T-helper 2 cell treated with Interferon-gamma antibody and Interleukin-4, amounts not matched to agents 100 ng/mL and 5 ng/mL, for 36 hours (primary cell): ENCODE measurements around the gene STXBP1. TPM values are rescaled to one million over a fixed set of nuclear protein-coding genes. Genes with fewer than 3 reads are reported as not detected.

Source experiments
- intact Hi-C: fragments of 100-400 bp; cut with micrococcal nuclease; formaldehyde crosslinking; loops from one replicate; pipeline ENCODE4 v1.15.1; 2023
- total RNA-seq: library from RNA; stranded (reverse); gene quantifications from 2 replicates; pipeline ENCODE4 v1.2.3, GENCODE V29; 2022

Gene STXBP1
- total RNA-seq, 1 donor from 2014 or later: 23.9 TPM

DNA sequence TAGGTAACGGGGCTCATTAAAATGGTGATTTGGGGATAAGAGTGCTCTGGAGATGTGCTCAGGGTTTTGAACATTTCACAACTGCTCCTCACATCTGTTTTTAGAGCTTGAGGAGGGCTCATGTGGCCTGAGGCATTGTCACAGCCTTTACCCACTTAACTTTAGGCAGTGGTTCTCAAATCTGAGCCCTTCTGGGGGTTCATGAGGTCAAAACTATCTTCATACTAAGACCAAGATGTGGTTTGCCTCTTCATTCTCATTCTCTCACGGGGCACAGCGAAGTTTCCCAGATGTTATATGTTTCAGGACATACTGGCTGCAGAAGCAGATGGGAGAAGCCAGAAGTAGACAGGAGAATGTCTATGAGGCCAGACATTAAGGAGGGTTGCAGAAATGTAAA, 38.4 kb downstream of the STXBP1 start:
- intact Hi-C loops: no loop called here

DNA sequence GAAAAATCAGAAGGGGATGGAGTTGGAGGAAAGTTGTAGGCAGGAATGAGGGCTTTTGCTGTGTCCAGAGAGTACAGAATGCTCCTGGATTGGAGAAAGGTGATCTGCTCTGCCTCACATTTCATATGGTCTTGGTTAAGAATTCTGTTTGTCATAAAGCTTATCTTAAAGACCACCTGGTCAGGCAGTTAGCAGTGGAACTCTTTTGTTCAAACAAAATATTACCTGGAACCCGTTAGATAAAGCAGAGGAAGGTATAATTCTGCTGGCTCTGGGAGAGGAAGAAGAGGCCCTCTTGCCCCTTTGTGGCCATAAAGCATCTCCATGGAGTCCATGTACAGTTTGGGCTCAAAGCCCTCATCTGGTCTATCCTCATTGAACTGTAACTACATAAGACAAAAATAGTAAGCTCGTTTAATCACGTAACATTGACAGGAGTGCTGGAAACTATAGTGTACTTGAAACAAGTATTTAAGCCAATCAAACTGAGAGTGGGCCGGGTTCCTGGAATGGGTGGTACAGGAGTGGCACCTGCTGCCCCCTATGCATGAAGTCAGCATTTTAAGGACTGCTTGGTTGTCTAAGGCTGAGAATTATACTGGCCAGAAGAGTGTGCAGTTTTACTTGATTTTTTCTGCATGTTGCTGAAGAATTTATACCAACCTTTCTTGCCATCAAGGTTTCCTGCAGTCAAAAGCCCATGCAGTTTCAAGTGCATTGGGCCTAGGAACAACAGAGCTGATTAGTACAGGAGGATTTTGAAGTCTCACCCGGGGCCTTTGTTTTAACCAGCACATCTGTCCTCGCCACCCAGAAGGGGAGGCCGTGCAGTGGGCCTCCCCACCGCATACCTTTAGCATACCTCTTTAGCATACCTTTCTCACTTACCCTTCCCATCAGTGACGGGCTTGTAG, 39.9 kb downstream of the STXBP1 start:
- intact Hi-C loops: no loop called here

DNA sequence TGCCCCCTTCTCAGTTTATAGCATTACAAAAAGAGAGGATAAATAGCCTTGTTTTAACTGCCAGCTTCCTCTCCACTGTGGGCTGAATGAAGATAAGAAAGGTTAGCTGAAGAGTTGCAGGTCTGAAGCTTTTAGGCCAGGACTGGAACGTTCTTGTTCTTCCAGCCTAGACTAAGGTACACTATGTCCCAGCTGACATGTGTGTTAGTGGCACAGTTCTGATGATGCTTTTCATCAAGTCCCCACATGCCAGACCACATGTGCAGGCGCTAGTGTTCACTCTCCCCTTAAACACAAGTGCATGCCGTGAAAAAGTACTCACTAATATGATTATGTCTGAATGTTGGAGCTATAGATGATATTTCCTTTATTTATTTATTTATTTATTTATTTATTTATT, 40.7 kb downstream of the STXBP1 start:
- intact Hi-C loops: no loop called here

DNA sequence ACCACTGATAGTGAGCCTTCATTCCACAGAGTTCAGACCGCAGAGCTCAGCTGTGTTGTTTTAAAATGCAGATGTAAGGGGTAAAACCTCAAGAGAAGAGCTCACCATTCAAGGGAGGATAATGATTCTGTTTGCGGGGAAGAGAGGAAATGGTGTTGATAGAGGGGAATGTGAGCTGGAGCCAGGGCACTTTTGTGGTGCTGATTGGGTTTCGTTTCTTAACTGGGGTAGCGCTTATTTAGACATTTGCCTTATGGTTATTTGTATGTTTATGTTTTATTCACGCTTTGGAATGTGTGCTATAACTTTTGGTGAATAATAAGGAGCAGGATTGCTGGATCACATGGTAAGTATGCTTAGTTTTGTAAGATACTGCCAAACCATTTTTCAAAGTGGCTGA, 42.5 kb downstream of the STXBP1 start:
- intact Hi-C loops: no loop called here

DNA sequence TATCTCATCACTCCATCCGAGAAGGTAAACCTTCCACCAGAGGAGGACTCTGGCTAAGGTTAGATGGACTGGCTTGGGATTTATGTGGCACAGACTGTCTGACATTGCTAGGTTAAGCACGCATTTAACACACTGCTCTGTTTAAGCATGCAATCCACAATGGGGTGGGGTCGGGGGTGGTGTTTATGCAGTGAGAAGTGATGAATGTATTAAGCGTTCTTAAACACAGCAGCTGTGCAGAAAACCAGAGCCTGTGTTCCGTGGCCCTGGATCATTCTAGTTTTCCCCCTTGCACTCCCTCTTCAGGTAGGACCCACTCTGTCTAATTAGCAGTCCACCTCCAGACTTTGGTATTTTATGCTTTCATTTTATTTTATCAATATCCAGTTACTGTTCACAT, 46.4 kb downstream of the STXBP1 start:
- intact Hi-C loops: no loop called here

DNA sequence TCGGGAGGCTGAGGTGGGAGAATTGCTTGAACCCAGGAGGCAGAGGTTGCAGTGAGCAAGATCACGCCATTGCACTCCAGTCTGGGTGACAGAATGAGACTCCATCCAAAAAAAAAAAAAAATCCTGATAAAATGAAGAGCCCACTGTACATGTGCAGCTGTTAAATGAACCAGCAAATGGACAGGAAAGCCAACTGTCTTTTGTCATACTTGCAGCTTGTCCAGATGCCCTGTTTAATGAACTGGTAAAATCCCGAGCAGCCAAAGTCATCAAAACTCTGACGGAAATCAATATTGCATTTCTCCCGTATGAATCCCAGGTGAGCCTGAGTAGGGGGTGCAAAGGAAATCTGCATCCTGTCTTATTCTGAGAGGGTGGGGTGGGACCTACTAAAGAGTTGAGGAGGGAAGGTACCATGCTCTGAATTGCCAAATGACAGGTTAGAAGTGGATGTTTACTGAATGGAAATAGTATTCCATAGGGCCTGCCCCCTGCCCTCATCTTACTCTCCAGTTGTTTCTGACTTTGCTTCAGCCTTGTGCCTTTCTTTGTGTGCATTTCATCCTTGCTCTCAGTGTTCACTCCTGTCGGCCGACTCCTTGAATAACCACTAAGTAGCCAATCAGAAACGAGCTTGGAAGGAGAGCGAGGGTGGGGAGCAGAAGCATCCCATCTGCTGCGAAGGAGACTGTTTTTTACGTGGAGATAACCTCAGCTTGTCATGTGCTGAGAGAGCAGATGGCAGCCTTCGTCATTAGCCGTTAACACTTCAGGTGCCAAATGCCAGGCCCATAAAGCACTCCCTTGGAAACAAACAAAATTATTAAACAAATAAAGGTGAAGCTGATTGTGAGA, 49.0 kb downstream of the STXBP1 start:
- intact Hi-C loops: no loop called here

DNA sequence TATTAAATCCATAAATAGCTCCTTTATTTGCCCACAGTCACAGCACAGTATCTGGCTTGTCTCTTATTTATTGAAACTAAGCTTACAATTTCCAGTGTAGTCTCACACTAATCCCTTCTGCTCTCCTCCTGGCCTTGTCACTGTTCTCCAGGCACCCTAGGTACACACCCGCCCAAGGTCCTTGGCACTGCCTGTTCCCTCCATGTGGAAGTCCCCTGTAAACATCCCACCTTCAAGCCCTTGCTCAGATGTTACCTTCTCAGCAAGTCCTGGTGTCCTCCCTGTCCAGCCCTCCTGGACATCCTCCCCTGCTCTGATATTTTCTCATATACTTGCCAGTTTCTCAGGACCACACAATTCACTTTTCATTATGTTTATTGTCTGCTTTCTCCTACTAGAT, 50.5 kb downstream of the STXBP1 start:
- intact Hi-C loops: no loop called here

- intact Hi-C loops: no loop called here
These were observed 52.2 kb downstream of the STXBP1 start for GRCh38 chr9:127664324-127664677.

GRCh38 chr9:127664678-127665507, 52.8 kb downstream of the STXBP1 start:
- intact Hi-C loops: no loop called here

GRCh38 chr9:127667127-127667844, 55.2 kb downstream of the STXBP1 start:
- intact Hi-C loops: no loop called here

DNA sequence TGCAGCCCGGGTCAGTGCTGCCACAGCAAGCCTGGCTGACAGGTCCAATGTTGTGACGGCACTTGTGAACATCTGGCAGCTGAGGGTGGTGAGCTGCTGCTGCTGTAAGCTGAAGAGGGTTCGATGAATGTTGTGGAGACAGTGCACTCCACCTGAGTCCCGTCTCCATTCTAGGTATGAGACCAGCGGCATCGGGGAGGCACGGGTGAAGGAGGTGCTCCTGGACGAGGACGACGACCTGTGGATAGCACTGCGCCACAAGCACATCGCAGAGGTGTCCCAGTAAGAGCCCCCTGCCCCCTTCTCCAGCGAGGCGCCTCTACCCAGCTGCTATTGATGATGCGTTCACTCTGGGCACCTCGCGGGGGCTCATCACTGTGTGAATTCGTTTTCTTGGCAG, 55.8 kb downstream of the STXBP1 start:
- intact Hi-C loops: no loop called here

GRCh38 chr9:127673234-127673633, 61.2 kb downstream of the STXBP1 start:
- intact Hi-C loops: no loop called here

DNA sequence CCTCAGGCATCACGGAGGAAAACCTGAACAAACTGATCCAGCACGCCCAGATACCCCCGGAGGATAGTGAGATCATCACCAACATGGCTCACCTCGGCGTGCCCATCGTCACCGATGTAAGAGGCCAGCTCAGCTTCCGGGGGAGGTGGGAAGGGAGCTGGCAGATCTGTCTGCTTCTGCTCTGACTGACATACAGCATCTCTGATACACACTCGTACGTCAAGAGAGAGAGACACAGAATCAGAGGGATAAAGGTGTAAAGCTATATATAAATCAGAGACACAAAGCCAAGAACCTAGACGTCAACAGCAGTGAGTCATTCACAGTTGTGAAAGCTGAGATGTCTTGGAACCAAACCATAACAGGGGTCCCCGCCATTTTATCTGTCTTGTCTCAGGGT, 64.6 kb downstream of the STXBP1 start:
- intact Hi-C loops: no loop called here

- intact Hi-C loops: no loop called here
These were observed 67.4 kb downstream of the STXBP1 start for GRCh38 chr9:127679506-127679905.

GRCh38 chr9:127680226-127680625, 68.1 kb downstream of the STXBP1 start:
- intact Hi-C loops: no loop called here

DNA sequence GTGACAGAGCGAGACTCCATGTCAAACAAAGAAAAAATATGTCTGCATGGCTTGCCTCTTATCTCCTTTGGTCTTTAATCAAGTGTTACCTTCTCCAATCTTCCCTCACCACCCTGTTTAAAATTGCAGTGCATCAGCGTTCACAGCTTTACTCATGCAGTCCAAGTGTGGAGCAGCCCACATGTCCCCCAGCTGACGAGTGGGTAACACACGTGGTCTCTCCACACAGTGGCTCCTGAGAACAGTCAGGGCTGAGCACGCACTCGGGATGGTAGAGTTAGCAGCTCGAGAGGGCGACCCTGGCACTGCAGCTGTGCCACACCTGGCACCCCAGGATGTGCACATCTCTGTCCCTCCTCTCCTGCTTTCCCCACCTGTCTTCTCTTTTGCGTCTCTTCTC, 68.8 kb downstream of the STXBP1 start:
- intact Hi-C loops: no loop called here

DNA sequence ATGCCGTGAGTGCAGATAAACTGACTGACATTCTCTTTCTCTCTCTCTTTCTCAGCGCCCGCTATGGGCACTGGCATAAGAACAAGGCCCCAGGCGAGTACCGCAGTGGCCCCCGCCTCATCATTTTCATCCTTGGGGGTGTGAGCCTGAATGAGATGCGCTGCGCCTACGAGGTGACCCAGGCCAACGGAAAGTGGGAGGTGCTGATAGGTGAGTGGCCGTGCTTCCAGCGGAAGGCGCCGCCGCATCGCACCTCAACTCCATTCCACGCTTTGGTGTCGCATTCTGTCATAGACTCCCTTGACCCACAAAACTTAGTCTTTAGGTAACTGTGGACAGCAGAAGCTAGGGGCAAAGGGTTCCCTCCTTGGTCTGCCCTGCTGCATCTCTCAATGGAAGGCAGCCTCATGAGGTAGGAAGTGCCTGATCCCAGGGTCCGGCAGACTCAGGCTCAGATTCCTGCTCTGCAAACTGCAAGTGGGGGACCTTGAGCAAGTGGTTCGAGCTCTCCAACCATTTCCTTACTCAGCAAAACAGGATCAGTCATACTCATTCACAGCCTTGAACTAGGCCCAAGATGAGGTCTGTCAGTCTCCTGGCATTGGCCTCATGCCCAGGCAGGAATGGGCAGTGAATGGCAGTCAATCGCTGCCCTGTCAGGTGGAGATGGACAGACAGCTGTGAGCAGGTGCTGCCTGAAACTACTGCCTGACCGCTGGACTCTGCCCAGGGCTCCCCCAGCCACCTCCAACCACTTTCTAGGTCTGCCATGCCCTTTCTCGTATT, 70.5 kb downstream of the STXBP1 start:
- intact Hi-C loops: no loop called here

DNA sequence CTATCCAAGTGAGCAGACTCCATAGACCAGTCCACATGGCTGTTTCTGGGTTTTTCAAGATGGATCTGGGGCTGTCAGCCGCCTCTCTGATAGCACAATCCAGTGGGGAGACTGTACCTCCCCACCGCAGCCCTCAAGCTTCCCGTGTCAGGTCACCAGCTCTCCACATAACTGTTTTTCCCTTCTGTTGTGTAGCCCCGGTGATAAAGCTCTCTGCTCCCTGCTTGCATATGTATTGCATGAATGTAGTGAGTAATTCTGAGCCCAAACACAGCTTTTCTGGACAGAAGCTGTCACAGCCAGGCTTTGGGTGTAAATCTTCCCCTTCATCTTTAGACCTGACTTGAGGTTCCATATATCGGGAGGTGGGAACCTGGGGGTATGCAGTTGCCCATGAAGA, 71.6 kb downstream of the STXBP1 start:
- intact Hi-C loops: no loop called here

DNA sequence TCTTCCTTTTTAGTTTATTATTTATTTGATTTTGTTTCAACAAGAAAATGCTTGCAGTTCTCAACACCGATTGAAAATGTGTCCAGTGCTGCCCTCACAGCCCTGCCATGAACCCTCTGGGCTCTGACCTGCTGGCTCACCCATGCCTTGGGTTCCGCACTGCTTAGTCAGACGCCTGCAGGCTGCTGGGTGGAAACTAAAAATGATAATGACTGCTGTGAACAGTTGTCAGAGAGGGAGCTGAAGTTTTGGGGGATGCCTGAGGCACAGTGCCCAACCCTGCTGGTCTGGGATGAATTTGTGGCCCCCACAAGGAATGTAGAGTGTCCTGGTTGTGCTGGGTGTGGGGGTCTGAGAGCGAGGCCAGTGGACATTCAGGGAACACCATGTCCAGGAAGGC, 72.5 kb downstream of the STXBP1 start:
- intact Hi-C loops: no loop called here
